SK-MEL-5 (cell line): ENCODE measurements around the gene SLC30A7. TPM values are rescaled to one million over a fixed set of nuclear protein-coding genes. Genes with fewer than 3 reads are reported as not detected.
"Not testable (repeated sequence)": the region's sequence is repeated elsewhere in the genome, so short reads cannot be mapped to it uniquely, and the experiment has no call there.

Experiments
- DNase-seq: peaks from one replicate; pipeline ENCODE4 v3.0.0-alpha.2; 2016; ENCODE audit warnings: low read depth, low spot score
- in situ Hi-C: cut with HindIII; loops from 2 replicates; pipeline ENCODE4 v1.10.0; 2016; ENCODE audit warnings: low sequenced_read_pairs, high pct_unique_total_duplicates, low pct_unique_long_range_greater_than_20kb
- total RNA-seq: library from RNA; depleted of rRNA; stranded (reverse); fragments of >200 nt; shearing (Covaris generic); gene quantifications from 2 replicates; pipeline ENCODE4 v1.2.3, GENCODE V29; 2014

The SLC30A7 gene
- total RNA-seq, 1 experiment from 2014 or later, result 33.4 TPM

GRCh38 chr1:100950781-100951180, 54.9 kb downstream of the SLC30A7 start:
- in situ Hi-C loops, result no loop called here
- DNase-seq, result no peak

- DNase-seq, result no peak
- in situ Hi-C loops, result no loop called here
Measured at GRCh38 chr1:100952104-100952745, 56.3 kb downstream of the SLC30A7 start.

- in situ Hi-C loops, DNase-seq: not testable (repeated sequence)
Measured at GRCh38 chr1:100952970-100953369, 57.1 kb downstream of the SLC30A7 start.

GRCh38 chr1:100953960-100954730, 58.3 kb downstream of the SLC30A7 start:
- in situ Hi-C loops, result no loop called here
- no peak for DNase-seq

- in situ Hi-C loops, result no loop called here
- DNase-seq, result no peak
Measured at GRCh38 chr1:100955322-100955721, 59.4 kb downstream of the SLC30A7 start.

- no peak for DNase-seq
- in situ Hi-C loops, result no loop called here
Measured at GRCh38 chr1:100959502-100960060, 63.7 kb downstream of the SLC30A7 start.

- in situ Hi-C loops, result no loop called here
- DNase-seq, result no peak
Measured at GRCh38 chr1:100960098-100960497, 64.2 kb downstream of the SLC30A7 start.

- in situ Hi-C loops, result no loop called here
- no peak for DNase-seq
Measured at GRCh38 chr1:100968621-100969020, 72.7 kb downstream of the SLC30A7 start.

- in situ Hi-C loops, result no loop called here
- no peak for DNase-seq
Measured at GRCh38 chr1:100969327-100969726, 73.4 kb downstream of the SLC30A7 start.

- in situ Hi-C loops, result no loop called here
- DNase-seq, result no peak
Measured at GRCh38 chr1:100971021-100971420, 75.1 kb downstream of the SLC30A7 start.

- peak; percentile 6 for DNase-seq
- in situ Hi-C loops, result no loop called here
Measured at GRCh38 chr1:100972185-100972584, 76.3 kb downstream of the SLC30A7 start.

GRCh38 chr1:100976936-100977335, 81.0 kb downstream of the SLC30A7 start:
- no peak for DNase-seq
- in situ Hi-C loops, result no loop called here

- no peak for DNase-seq
Measured at GRCh38 chr1:100979631-100980030, 83.7 kb downstream of the SLC30A7 start.

GRCh38 chr1:100982793-100983192, 86.9 kb downstream of the SLC30A7 start:
- in situ Hi-C loops, result no loop called here
- DNase-seq, result no peak

More at GRCh38 chr1:100979631-100980030, 83.7 kb downstream of the SLC30A7 start:
- in situ Hi-C loops, result no loop called here

GRCh38 chr1:100988121-100988520, 92.2 kb downstream of the SLC30A7 start:
- no peak for DNase-seq
- in situ Hi-C loops, result no loop called here

- in situ Hi-C loops, result no loop called here
- DNase-seq, result no peak
Measured at GRCh38 chr1:100989306-100990077, 93.6 kb downstream of the SLC30A7 start.

GRCh38 chr1:100995198-100995988, 99.5 kb downstream of the SLC30A7 start:
- no peak for DNase-seq
- in situ Hi-C loops, result no loop called here
